PC-3 (cell line): ENCODE results near the gene DUSP18.

Experiments used
- EZH2 ChIP-seq: fragments of 300-600 bp; sonication (generic); IDR thresholded peaks from one replicate; pipeline ENCODE4 v1.6.1; 2017; ENCODE audit warnings: antibody characterized with exemption, mild to moderate bottlenecking, low read length; ENCODE audit not compliant: unreplicated experiment
- EZH2phosphoT487 ChIP-seq: fragments of 300-600 bp; sonication (generic); IDR thresholded peaks from 2 replicates; pipeline ENCODE4 v1.6.1; 2018; ENCODE audit warnings: mild to moderate bottlenecking, antibody characterized with exemption, low read length, borderline replicate concordance
- TF ChIP-seq, protein P1 (sequence below): fragments of 300-600 bp; sonication (generic); conservative IDR thresholded peaks from 2 replicates; pipeline ENCODE4 v1.5.1; 2017; ENCODE audit warnings: antibody characterized with exemption, low read depth, mild to moderate bottlenecking, low read length

DNA sequence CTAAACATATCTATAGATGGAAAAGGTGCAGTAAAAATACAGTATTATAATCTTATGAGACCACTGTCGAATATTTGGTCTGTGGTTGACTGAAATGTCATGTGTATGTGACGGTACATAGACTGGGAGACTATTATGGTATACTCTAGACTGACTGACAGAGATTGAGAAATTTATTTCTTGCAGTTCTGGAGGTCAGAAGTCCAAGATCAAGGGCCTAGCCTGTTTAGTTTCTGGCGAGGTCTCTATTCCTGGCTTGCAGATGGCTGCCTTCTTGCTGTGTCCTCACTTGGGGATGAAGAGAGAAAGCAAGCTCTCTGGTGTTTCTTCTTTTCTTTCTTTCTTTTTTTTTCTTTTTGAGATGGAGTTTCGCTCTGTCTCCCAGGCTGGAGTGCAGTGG, 19.7 kb upstream of the DUSP18 start:
- TF ChIP-seq, protein P1, sequence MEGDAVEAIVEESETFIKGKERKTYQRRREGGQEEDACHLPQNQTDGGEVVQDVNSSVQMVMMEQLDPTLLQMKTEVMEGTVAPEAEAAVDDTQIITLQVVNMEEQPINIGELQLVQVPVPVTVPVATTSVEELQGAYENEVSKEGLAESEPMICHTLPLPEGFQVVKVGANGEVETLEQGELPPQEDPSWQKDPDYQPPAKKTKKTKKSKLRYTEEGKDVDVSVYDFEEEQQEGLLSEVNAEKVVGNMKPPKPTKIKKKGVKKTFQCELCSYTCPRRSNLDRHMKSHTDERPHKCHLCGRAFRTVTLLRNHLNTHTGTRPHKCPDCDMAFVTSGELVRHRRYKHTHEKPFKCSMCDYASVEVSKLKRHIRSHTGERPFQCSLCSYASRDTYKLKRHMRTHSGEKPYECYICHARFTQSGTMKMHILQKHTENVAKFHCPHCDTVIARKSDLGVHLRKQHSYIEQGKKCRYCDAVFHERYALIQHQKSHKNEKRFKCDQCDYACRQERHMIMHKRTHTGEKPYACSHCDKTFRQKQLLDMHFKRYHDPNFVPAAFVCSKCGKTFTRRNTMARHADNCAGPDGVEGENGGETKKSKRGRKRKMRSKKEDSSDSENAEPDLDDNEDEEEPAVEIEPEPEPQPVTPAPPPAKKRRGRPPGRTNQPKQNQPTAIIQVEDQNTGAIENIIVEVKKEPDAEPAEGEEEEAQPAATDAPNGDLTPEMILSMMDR, result no peak
- TF ChIP-seq EZH2 (no peak), EZH2phosphoT487 (no peak)
